ENCODE data around the gene FLYWCH2. TPM values are rescaled to one million over a fixed set of nuclear protein-coding genes. Genes with fewer than 3 reads are reported as not detected.

Gene FLYWCH2
- total RNA-seq, 1 donor from 2014 or later = 24.9 TPM

DNA sequence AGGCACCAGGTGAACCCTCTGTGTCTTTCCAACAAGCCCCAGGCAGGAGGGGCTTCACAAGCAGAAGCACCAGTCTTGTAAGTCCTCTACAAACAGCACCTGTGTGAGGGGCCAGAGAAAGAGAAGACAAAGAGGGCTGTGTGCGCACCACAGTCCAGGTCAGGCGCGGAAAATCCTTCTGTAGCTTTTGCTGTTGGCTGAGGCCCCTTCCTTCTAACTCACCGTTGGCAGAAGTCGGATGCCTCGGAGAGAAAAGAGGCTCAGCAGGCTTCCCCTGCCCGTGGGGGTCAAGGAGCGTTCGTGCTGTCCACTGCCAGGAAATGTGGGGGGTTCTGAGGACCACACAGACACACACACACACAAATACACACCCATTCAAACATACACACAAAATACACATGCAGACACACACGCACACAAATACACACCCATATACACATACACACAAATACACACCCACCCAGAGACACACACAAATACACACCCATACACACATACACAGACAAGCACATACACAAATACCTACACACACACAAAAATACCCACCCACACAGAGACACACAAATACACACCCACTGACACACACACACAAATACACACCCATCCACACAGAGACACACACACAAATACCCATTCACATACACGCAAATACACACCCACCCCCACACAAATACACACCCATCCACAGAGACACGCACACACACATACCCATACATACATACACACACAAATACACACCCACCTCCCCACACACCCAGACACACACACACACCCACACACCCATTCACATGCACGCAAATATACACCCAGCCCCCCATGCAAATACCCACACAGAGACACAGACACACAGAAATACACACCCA lies 46.1 kb upstream of the FLYWCH2 start:
- Mint-ChIP-seq H3K4me3 (ENCODE audit: unreplicated experiment) (no peak overlapping the region), H3K27ac (ENCODE audit: unreplicated experiment) (no peak overlapping the region), H3K9me3 (ENCODE audit: unreplicated experiment) (no peaks in the 10 kb centered on the region), H3K27me3 (ENCODE audit: unreplicated experiment) (peaks cover 13% of the 10 kb centered on the region), H3K36me3 (ENCODE audit: low read depth, unreplicated experiment) (peaks cover 10% of the 10 kb centered on the region), H3K4me1 (ENCODE audit: unreplicated experiment) (peaks cover 7% of the 10 kb centered on the region)
- TF ChIP-seq, protein P1, sequence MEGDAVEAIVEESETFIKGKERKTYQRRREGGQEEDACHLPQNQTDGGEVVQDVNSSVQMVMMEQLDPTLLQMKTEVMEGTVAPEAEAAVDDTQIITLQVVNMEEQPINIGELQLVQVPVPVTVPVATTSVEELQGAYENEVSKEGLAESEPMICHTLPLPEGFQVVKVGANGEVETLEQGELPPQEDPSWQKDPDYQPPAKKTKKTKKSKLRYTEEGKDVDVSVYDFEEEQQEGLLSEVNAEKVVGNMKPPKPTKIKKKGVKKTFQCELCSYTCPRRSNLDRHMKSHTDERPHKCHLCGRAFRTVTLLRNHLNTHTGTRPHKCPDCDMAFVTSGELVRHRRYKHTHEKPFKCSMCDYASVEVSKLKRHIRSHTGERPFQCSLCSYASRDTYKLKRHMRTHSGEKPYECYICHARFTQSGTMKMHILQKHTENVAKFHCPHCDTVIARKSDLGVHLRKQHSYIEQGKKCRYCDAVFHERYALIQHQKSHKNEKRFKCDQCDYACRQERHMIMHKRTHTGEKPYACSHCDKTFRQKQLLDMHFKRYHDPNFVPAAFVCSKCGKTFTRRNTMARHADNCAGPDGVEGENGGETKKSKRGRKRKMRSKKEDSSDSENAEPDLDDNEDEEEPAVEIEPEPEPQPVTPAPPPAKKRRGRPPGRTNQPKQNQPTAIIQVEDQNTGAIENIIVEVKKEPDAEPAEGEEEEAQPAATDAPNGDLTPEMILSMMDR (IDR thresholded peaks at IDR 0.05; ENCODE audit: unreplicated experiment) = no peak
- no peak for DNase-seq (ENCODE audit: low spot score)

- H3K27ac Mint-ChIP-seq (ENCODE audit: unreplicated experiment) = peak overlapping the region; percentile 67
- peak; percentile 77 for DNase-seq (ENCODE audit: low spot score)
- no peak overlapping the region for H3K4me3 Mint-ChIP-seq (ENCODE audit: unreplicated experiment)
- peaks cover 10% of the 10 kb centered on the region for H3K4me1 Mint-ChIP-seq (ENCODE audit: unreplicated experiment)
- no peaks in the 10 kb centered on the region for H3K9me3 Mint-ChIP-seq (ENCODE audit: unreplicated experiment)
- TF ChIP-seq, protein P1 (IDR thresholded peaks at IDR 0.05; ENCODE audit: unreplicated experiment) = peak; percentile 65
- peaks cover 10% of the 10 kb centered on the region for H3K36me3 Mint-ChIP-seq (ENCODE audit: low read depth, unreplicated experiment)
- H3K27me3 Mint-ChIP-seq (ENCODE audit: unreplicated experiment) = peaks cover 13% of the 10 kb centered on the region
These were observed 44.1 kb upstream of the FLYWCH2 start for GRCh38 chr16:2838928-2839327.

DNA sequence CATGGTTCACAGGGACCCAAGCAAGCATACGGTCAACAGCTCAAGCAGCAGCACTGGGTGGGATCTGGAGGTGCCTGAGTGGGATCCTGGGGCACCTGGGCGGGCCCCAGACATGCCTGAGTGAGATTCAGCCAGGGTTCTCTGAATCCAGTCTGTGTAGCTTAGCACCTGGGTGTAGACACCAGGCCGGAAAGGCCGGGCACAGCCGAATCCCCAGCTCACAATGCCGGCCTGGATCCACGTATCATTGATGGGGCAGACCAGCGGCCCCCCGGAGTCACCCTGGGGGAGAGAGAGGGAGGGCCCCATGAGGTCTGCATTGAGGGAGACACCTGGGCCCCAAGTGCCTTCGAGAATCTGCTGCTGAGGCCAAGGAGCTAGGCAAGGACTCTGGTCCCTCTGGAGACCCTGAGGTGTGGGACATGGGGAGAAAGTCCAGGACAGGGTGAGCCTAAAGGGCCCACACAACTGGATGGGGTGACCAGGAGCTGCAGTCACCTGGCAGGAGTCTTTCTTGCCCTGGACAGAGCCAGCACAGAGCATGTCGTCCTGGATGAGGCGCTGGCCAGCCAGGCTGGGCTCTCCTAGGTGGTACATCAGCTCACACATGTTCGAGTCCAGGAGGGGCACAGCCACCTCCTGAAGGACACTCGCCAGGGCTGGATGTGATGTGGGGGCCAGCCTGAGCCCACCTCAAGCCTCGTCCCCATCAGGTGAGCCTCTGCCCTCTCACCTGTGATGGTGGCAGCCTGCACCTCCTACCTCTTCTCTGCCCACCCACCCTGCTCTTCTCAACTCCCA lies 43.2 kb upstream of the FLYWCH2 start:
- H3K27ac Mint-ChIP-seq (ENCODE audit: unreplicated experiment) = no peak overlapping the region
- no peak overlapping the region for H3K4me3 Mint-ChIP-seq (ENCODE audit: unreplicated experiment)
- no peak for DNase-seq (ENCODE audit: low spot score)
- peaks cover 10% of the 10 kb centered on the region for H3K36me3 Mint-ChIP-seq (ENCODE audit: low read depth, unreplicated experiment)
- peaks cover 10% of the 10 kb centered on the region for H3K4me1 Mint-ChIP-seq (ENCODE audit: unreplicated experiment)
- no peaks in the 10 kb centered on the region for H3K9me3 Mint-ChIP-seq (ENCODE audit: unreplicated experiment)
- TF ChIP-seq, protein P1 (IDR thresholded peaks at IDR 0.05; ENCODE audit: unreplicated experiment) = no peak
- peaks cover 11% of the 10 kb centered on the region for H3K27me3 Mint-ChIP-seq (ENCODE audit: unreplicated experiment)

- peaks cover 10% of the 10 kb centered on the region for H3K27me3 Mint-ChIP-seq (ENCODE audit: unreplicated experiment)
- no peak overlapping the region for H3K4me3 Mint-ChIP-seq (ENCODE audit: unreplicated experiment)
- H3K9me3 Mint-ChIP-seq (ENCODE audit: unreplicated experiment) = no peaks in the 10 kb centered on the region
- H3K36me3 Mint-ChIP-seq (ENCODE audit: low read depth, unreplicated experiment) = peaks cover 10% of the 10 kb centered on the region
- TF ChIP-seq, protein P1 (IDR thresholded peaks at IDR 0.05; ENCODE audit: unreplicated experiment) = no peak
- no peak overlapping the region for H3K27ac Mint-ChIP-seq (ENCODE audit: unreplicated experiment)
- DNase-seq (ENCODE audit: low spot score) = no peak
- peaks cover 10% of the 10 kb centered on the region for H3K4me1 Mint-ChIP-seq (ENCODE audit: unreplicated experiment)
These were observed 42.1 kb upstream of the FLYWCH2 start for GRCh38 chr16:2840914-2841313.
